Colonic mucosa (tissue), 4 donors: ENCODE results near the gene SLC6A16. TPM values are rescaled to one million over a fixed set of nuclear protein-coding genes. Genes with fewer than 3 reads are reported as not detected.
"Not testable (repeated sequence)": the region's sequence is repeated elsewhere in the genome, so short reads cannot be mapped to it uniquely, and the experiment has no call there.

Experiments used
- DNase-seq: peaks from one replicate; pipeline ENCODE4 v3.0.0-alpha.2; 2020
- H3K27ac ChIP-seq: fragments of 200-600 bp; one replicate; pipeline ENCODE4 v1.8.0; 2021
- H3K27me3 ChIP-seq: fragments of 200-600 bp; one replicate; pipeline ENCODE4 v1.8.0; 2021
- H3K36me3 ChIP-seq: fragments of 200-600 bp; one replicate; pipeline ENCODE4 v1.8.0; 2021
- H3K4me1 ChIP-seq: fragments of 200-600 bp; one replicate; pipeline ENCODE4 v1.8.0; 2021; ENCODE audit warnings: mild to moderate bottlenecking
- H3K4me3 ChIP-seq: fragments of 200-600 bp; one replicate; pipeline ENCODE4 v1.8.0; 2021
- H3K9ac ChIP-seq, 2 donors: one replicate each; pipeline ENCODE4 v1.7.0; 2013; ENCODE audit warnings: control low read depth in 2 of 2, low read depth in 2 of 2, low read length in 2 of 2
- H3K9me3 ChIP-seq: fragments of 200-600 bp; one replicate; pipeline ENCODE4 v1.8.0; 2021
- intact Hi-C: fragments of 100-400 bp; cut with DNase I; formaldehyde crosslinking; loops from one replicate; pipeline ENCODE4 v1.14.1; 2022
- total RNA-seq, 2 donors: library from RNA; stranded (reverse); fragmentation: NEBNext Ultra II Directional in 1 of 2; extraction: Animal tissue kit (Norgen Biotek cat#: 25700) in 1 of 2; gene quantifications; one replicate each; pipeline ENCODE4 v1.2.1, GENCODE V29; 2021
- TF ChIP-seq, protein P1 (sequence below): fragments of 200-600 bp; IDR thresholded peaks from one replicate; pipeline ENCODE4 v1.8.0; 2022; ENCODE audit warnings: antibody characterized with exemption, mild to moderate bottlenecking
- donor health status: healthy.
- donor health status: DM: no; HTN: no; CAD: no.
- donor health status: DM: no; HTN: no; CAD: no.

Gene SLC6A16
- total RNA-seq, 2 donors from 2014 or later = 0.17 to 0.82 TPM

DNA sequence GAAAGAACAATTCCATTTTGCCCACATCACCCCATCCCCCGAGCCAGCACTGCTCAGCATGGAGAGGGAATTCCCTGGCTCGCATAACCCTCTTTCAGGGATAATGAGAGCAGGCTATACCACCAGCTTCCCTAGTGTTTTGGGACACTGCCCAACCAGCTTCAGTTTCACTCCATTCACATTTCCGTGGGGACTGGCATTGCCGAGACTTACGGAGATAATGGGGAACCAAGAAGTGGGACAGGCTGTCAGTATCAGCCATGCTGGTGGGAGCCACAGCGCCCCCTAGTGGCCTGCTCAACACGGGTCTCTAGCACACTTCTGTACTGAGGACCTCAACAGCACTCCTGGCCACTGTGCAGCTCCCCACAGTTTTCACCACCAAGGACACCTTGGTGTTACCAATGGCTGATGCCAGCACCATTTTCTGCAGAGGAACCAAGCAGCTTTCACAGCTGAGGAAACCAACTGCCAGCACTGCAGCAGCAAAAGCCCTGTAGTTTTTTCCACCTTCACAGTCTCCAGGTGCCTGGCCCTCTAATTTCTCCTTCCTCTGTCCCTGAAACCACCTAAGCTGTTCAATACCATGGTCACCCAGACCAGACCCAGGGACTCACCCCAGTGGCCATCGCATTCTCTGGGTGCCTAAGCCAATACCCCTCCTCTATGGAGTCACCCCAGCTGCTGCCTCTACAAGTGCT is 23.7 kb downstream of the SLC6A16 start:
- TF ChIP-seq, protein P1, sequence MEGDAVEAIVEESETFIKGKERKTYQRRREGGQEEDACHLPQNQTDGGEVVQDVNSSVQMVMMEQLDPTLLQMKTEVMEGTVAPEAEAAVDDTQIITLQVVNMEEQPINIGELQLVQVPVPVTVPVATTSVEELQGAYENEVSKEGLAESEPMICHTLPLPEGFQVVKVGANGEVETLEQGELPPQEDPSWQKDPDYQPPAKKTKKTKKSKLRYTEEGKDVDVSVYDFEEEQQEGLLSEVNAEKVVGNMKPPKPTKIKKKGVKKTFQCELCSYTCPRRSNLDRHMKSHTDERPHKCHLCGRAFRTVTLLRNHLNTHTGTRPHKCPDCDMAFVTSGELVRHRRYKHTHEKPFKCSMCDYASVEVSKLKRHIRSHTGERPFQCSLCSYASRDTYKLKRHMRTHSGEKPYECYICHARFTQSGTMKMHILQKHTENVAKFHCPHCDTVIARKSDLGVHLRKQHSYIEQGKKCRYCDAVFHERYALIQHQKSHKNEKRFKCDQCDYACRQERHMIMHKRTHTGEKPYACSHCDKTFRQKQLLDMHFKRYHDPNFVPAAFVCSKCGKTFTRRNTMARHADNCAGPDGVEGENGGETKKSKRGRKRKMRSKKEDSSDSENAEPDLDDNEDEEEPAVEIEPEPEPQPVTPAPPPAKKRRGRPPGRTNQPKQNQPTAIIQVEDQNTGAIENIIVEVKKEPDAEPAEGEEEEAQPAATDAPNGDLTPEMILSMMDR = peak; percentile 97
- Histone ChIP-seq H3K4me3 (no peak overlapping the region), H3K9ac (no peak overlapping the region), H3K4me1 (no peaks in the 10 kb centered on the region), H3K9me3 (no peaks in the 10 kb centered on the region), H3K27ac (no peak overlapping the region), H3K27me3 (no peaks in the 10 kb centered on the region), H3K36me3 (no peaks in the 10 kb centered on the region)
- DNase-seq = peak; percentile 80
- intact Hi-C loops = no loop called here

DNA sequence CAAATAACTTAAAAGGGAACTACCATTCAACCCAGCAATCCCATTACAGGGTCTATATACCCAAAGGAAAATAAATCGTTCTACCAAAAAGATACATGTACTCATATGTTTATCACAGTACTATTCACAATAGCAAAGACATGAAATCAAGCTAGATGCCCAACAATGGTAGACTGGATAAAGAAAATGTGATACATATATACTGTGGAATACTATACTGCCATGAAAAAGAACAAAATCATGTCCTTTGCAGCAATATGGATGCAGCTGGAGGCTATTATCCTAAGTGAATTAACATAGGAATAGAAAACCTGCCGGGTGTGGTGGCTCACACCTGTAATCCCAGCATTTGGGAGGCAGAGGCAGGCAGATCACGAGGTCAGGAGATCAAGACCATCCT is 26.3 kb downstream of the SLC6A16 start:
- H3K4me3 ChIP-seq, H3K9ac ChIP-seq, H3K36me3 ChIP-seq, H3K27me3 ChIP-seq, H3K27ac ChIP-seq, intact Hi-C loops, H3K9me3 ChIP-seq, H3K4me1 ChIP-seq, DNase-seq: not testable (repeated sequence)

DNA sequence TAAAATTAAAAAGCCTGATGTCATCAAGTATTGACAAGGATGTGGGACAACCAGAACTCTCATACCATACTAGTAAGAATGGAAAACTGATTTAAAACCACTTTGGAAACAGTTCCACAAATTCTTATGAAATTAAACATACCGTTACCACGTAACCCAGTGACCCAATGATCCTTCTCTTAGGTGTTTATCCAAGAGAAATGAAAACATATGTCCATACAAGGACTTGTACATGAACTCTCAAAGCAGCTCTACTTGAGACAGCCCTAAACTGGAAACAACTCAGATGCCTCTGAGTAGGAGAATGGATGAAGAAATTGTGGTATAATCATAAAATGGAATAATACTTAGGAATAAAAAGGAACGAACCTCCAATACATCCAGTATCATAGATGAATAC is 27.6 kb downstream of the SLC6A16 start:
- Histone ChIP-seq H3K9me3 (no peaks in the 10 kb centered on the region), H3K36me3 (no peaks in the 10 kb centered on the region), H3K9ac (no peak overlapping the region), H3K4me3 (no peak overlapping the region), H3K4me1 (no peaks in the 10 kb centered on the region), H3K27me3 (no peaks in the 10 kb centered on the region), H3K27ac (no peak overlapping the region)
- intact Hi-C loops = no loop called here
- TF ChIP-seq, protein P1 = no peak
- no peak for DNase-seq

DNA sequence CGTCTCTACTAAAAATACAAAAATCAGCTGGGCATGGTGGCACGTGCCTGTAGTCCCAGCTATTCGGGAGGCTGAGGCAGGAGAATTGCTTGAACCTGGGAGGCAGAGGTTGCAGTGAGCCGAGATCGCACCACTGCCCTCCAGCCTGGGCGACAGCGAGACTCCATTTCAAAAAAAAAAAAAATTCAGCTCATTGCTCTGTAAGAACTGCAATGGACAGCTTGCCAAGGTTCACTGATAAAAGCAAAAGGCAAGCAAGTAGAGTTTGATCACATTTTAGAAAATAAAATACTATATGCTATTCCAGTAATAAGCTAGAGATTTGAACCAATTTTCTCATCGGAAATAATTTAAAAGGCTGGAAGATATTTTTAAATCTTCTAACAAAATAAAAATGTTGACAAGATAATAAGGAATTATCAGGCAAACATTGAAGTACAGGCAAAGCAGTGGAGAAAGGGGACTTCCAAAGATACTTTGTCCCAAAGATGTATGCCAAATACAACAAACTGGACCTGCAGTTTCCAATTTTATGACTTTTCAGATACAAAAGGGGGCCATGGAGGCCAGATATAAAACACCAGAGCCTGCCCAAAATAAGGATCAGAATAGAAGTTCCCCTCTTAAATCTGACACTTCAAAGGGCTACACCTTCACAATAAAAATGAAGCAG is 29.6 kb downstream of the SLC6A16 start:
- no peak for DNase-seq
- TF ChIP-seq, protein P1 = no peak
- no peaks in the 10 kb centered on the region for H3K9me3 ChIP-seq
- H3K27me3 ChIP-seq = no peaks in the 10 kb centered on the region
- no peak overlapping the region for H3K9ac ChIP-seq
- no peaks in the 10 kb centered on the region for H3K36me3 ChIP-seq
- H3K27ac ChIP-seq = no peak overlapping the region
- intact Hi-C loops = no loop called here
- H3K4me3 ChIP-seq = no peak overlapping the region
- H3K4me1 ChIP-seq = no peaks in the 10 kb centered on the region

DNA sequence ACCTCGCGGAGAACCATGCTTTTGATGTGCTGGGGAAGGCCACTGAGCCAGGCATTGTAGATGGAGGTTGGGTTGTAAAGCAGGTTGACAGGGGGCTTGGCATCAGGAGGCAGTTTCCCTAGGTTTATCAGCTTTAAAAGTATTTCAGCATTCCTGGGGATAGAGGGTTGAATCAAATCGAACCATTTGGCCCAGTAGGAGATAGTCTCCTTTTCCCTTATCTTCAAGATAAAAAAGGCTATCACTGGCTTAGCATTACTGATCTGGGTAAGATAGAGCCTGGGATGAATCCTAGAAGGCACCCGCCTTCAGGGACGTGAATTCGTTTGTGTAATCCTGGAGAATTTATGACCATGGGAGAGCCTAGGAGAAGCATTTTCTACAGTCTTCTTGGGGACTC is 30.6 kb downstream of the SLC6A16 start:
- no peaks in the 10 kb centered on the region for H3K27me3 ChIP-seq
- no peak for DNase-seq
- no peak overlapping the region for H3K4me3 ChIP-seq
- H3K9me3 ChIP-seq = no peaks in the 10 kb centered on the region
- no peaks in the 10 kb centered on the region for H3K36me3 ChIP-seq
- TF ChIP-seq, protein P1 = no peak
- no peak overlapping the region for H3K9ac ChIP-seq
- no peak overlapping the region for H3K27ac ChIP-seq
- no peaks in the 10 kb centered on the region for H3K4me1 ChIP-seq
- intact Hi-C loops = no loop called here

DNA sequence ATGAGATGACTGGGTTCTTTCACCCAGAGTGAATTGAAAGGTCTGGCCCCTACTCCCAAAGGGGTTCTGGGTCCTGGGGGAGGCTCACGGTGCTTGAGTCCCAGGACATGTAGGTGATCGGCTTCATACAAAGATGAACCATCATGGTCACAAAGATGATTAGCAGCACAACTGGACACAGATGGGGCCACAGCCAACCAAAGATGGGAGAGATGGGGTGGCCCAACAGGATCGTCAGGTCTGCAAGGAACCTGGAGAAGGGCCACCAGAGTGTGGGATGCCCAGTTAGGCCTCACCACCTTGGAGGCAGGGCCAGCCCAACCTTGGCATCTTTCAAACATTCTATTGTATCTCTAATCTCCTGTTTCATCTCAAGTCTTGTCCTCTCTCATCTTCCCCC is 34.5 kb downstream of the SLC6A16 start:
- Histone ChIP-seq H3K27me3 (no peaks in the 10 kb centered on the region), H3K4me3 (no peak overlapping the region), H3K9me3 (no peaks in the 10 kb centered on the region), H3K27ac (no peak overlapping the region), H3K36me3 (no peaks in the 10 kb centered on the region), H3K9ac (no peak overlapping the region), H3K4me1 (no peaks in the 10 kb centered on the region)
- DNase-seq = no peak
- intact Hi-C loops = no loop called here
- TF ChIP-seq, protein P1 = no peak

DNA sequence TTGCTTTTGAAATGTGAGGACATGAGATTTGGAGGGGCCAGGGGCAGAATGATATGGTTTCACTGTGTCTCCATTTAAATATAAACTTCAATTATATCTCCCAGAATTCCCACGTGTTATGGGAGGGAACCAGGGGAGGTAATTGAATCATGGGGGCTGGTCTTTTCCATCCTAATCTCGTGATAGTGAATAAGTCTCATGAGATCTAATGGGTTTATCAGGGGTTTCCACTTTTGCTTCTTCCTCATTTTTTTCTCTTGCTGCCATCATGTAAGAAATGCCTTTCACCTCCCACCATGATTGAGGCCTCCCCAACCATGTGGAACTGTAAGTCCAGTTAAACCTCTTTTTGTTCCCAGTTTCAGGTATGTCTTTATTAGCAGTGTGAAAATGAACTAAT is 35.7 kb downstream of the SLC6A16 start:
- H3K9ac ChIP-seq, H3K36me3 ChIP-seq, H3K27ac ChIP-seq, H3K4me3 ChIP-seq, DNase-seq, intact Hi-C loops, H3K27me3 ChIP-seq, H3K4me1 ChIP-seq, H3K9me3 ChIP-seq: not testable (repeated sequence)

DNA sequence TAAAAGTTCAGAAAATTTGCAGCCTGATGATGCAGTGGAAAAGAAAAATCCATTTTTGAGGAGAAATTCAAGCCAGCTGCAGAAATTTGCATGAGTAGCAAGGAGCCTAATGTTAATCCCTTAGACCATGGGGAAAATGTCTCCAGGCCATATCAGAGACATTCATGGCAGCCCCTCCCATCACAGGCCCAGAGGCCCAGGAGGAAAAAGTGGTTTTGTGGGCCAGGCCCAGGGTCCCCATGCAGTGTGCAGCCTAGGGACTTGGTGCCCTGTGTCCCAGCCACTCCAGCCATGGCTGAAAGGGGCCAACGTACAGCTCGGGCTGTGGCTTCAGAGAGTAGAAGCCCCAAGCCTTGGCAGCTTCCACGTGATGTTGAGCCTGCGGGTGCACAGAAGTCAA is 36.8 kb downstream of the SLC6A16 start:
- H3K9me3 ChIP-seq, H3K4me1 ChIP-seq, intact Hi-C loops, H3K4me3 ChIP-seq, H3K27me3 ChIP-seq, H3K9ac ChIP-seq, H3K27ac ChIP-seq, DNase-seq, H3K36me3 ChIP-seq: not testable (repeated sequence)
